A673 (cell line): Measurements from ENCODE around the gene LGR6.

Experiments
- CTCF ChIP-seq: fragments of 300-800, 200-600 bp; sonication (generic); conservative IDR thresholded peaks from 2 replicates; pipeline ENCODE4 v1.5.1; 2017; ENCODE audit warnings: low read depth, mild to moderate bottlenecking, antibody characterized with exemption, low read length, moderate library complexity, mixed read lengths
- EZH2 ChIP-seq: fragments of 200-600 bp; sonication (generic); IDR thresholded peaks from 2 replicates; pipeline ENCODE4 v1.6.1; 2017; ENCODE audit warnings: borderline replicate concordance, low read depth, mild to moderate bottlenecking, mixed read lengths, antibody characterized with exemption, low read length; ENCODE audit not compliant: poor library complexity, severe bottlenecking

DNA sequence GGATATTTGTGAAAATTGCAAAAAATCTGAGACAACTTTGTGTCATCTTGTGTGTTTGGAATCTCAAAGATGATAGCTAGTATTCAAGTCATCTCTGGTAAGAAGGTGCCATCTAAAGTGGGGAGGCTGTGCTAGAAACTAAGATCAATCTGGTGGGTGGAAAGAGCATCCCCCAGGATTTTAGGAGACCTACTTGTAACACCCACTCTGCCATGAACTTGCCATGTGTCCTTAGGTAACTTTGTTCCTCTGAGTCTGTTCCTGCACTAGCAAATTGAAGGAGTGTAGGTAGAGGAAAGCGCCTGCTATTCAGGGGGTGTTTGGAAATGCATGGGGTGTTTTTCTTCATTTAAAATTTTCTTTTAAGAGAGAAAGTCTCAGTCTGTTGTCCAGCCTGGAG is 24.4 kb downstream of the LGR6 start:
- TF ChIP-seq CTCF: no peak
- no peak for TF ChIP-seq EZH2
